GM21526 (cell line): Measurements from ENCODE around the gene P4HA1.

ENCODE experiments used
- ATAC-seq: cut with Tn5 transposase; IDR thresholded peaks from one replicate; pipeline ENCODE4 v1.9.1; 2021; ENCODE audit warnings: moderate library complexity; ENCODE audit not compliant: unreplicated experiment, low FRiP score

Gene P4HA1

DNA sequence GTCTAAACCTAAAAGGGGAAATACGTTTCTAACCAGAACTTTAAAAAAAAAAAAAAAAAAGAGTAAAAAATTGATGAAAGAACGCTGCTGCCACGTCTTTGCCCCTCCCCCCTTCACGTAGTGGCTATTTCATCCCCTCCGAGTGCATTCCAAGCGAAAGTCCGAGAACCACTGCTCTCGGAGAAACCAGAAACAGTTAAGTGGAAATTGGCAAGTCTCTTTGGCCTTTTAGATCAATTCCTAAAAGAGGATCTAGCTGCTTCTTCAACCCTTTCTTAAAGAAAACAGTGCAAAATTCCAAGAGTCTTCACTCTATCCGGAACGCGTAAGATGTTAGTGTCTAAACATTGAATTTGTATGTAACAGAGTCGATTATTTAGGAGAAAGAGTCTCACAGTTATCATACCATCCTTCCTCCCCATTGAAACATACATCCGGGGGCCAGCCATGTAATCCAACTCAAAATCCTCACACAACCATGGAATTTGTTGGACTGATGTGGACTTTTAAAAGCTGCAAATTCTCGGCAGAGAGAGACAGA, 1.1 kb downstream of the P4HA1 start:
- ATAC-seq: no peak

DNA sequence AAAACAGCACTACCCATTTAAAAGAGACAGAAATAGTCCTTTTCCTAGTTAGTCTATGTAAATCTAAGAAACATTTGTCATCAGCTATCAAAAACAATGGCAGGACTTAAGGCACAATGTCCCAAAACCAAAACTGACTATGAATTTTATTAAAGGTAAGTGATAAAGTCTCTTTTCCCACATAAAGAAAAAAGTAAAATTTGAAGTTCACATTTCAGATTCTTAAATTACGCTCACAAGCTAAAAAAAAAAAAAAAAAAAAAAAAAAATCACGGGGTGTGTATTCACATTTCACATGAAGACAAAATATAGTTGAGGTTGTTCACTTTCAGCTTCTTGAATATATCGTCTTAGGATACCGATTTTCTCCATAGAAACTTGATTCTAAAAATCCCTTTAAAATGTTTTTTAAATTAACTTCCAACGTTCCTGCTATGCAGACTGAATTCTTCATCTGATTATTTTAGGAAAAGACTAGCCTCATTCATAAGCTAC, 1.6 kb downstream of the P4HA1 start:
- no peak for ATAC-seq

DNA sequence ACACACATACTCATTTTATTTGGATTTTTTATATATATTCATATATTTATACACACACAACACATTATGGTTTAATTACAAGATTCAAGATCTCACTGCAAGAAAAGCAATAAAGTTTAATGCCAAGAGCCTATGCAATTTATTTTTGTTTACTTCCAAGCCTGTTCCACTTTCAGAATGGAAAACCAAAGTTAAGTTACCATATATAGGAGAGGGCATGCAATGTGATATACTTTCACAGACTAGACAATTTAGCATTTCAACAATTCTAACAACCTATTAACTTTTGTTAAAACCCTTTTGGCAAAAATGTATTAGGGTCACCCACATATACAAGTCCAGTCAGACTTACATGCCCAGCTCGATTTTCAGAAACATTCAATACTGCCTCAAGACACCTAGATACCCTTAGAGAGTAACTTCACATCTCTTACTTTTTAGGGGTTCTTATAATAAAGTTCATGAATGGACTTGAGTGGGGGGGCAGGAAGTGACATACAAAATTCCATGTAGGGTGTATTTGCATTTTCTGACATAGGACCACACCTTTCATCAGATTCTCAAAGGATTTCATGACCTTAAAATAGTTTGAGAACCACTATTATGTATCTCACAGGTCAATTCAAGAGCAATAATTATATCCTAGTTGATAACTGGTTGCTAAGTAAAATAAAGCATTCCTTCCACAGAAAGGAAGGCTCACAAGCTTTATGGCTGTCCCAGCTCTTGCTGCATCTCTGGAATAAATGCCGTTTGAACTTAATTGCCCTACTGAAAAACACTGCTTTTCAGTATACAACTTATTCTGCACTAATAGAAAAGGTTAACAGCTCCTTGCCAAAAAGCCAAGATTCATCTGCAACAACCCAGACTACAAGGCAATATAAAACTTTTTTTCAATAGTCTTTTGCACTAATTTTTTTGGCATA, 2.5 kb downstream of the P4HA1 start:
- ATAC-seq: no peak

DNA sequence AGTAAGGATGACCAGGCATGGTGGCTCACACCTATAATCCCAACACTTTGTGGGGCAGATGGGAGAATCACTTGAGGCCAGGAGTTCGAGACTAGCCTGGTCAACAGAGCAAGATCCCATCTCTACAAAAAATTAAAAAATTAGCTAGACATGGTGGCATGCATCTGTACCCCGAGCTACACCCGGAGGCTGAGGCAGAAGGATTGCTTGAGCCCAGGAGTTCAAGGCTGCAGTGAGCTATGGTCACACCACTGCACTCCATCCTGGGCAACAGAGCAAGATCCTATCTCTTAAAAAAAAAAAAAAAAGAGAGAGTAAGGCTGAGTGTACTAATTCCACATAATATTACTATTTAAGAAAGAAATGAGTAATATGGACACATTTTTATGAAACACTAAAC, 3.8 kb downstream of the P4HA1 start:
- no peak for ATAC-seq

DNA sequence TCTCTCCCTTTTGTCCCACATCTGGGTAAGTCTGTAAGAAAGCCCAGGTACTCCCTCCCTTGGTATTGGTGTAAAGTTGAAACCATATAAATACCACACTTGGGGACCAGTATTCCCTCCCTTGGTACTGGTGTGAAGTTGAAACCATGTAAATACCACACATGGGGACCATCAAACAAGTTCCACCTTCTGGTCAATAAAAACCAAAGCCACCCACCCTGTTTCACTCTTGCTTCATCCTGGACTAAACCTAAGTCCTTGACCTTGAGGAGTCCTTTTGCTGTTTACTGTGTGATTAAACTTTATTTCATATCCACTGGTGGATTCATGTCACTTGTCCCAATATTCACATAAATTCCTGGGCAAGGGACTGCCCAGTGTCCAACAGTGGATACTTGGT, 8.4 kb downstream of the P4HA1 start:
- no peak for ATAC-seq

DNA sequence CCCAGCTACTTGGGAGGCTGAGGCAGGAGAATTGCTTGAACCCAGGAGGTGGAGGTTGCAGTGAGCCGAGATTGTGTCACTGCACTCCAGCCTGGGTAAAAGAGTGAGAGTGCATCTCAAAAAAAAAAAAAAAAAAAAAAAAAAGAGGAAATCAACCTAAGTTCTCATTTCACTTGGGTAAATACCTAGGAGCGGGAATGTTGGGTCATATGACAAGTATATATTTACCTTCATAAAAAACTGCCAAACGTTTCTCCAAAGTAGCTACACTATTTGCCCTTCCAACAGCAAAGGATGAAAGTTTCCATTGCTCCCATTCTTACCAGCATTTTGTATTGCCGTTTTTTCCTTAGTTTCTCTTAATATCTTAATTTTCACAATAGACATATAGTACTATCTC, 9.8 kb downstream of the P4HA1 start:
- no peak for ATAC-seq

DNA sequence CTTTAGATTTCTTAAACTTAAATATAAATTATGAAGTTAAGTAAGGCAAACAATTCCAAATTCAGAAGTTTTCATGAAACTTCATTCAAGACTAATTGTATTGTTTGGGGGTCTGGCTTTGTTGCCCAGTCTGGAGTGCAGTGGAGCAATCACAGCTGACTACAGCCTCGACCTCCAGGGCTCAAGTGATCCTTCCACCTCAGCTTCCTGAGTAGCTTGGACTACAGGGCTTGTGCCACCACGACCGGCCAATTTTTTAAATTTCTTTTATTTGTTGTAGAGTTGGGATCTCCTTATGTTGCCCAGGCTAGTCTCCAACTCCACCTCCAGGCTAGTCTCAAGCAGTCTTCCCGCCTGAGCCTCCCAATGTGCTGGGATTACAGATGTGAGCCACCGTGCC, 12.5 kb downstream of the P4HA1 start:
- no peak for ATAC-seq

DNA sequence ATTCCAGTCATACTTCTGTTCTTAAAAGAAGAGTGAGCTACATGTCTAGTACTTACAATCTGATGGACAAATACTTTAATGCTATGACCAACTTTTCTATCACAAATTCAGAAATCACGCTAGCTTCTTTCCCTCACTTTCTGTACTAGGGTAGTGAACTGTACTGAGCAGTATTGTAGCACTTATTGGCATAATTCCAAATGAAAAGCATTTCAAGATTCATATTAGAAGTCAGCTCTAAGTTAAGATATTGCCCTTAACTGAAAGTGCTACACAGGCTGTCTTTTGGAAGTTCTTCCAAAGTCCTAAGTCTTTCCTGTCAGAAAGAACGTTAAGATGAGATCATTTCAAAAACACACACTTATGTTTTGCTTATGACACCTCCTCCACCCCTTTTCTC, 13.4 kb downstream of the P4HA1 start:
- ATAC-seq: no peak

DNA sequence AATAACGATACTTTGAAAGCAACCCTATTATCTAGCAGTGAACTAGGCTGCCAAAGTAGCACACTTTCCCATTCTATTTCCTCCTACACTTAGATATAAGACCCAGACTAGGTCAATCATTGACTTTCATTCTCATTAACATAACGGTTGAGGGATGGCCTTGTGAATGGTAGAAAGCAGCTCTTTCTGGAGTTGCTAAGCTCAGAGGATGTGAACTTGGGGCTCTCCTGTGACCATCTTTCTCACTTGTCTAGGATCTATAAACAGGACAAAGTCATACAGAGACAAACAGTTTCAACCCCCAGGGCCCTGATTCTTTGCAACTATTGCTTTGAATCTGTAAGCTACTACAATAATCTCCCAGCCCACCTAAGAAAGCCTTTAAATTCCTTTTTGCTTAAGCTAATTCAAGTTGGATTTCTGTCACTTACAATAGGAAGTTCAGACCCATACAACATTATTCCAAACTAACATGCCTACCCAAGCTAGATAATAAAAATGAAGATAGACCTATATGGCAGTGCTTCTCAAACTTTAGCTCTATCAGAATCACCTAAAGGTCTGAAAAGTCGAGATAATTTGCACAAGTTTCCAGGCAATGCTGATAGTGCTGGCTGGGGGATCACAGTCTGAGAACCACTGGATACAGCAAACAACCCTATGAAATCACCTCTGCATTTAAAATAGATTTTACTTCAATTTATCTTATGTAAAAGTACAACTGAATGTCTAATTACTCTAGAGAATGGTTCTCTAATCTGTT, 16.7 kb downstream of the P4HA1 start:
- peak; percentile 81 for ATAC-seq

DNA sequence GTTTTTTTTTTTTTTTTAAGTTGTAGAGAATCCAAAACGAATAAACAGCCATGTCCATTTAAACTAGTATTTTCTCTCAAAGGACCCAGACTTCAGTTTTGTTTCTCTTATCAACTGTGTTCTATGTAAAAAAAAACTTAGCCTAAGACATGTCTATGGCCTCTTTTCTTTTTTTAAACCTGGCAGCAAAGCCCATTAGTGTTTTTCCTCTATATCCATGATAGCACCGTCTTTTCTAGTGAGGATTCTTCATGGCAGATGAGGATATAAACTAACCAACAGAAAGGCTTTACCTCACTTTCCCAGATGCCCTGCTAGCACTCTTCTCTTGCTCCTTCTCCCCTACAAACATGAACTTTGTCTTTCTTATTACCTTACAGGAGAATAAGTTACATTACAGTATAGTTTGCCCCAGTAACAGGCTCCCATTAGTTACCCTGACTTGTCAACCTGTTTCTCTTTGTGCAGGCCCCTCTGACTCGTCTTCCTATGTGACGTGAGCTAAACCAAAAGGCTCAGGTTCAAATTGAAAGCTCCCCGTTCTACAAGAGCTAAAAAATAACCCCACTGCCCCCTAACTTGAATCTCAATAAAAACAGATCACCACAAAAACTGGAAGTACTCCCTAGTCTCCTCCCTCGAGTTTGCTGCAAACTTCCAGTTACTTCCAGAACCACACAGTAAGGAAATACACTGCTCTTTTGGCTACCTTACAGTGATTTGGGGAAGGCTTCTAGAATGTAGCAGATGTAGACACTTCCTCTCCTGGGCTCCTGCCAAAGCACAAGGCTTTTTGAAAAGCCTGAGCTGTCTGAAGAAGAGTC, 20.1 kb downstream of the P4HA1 start:
- no peak for ATAC-seq

DNA sequence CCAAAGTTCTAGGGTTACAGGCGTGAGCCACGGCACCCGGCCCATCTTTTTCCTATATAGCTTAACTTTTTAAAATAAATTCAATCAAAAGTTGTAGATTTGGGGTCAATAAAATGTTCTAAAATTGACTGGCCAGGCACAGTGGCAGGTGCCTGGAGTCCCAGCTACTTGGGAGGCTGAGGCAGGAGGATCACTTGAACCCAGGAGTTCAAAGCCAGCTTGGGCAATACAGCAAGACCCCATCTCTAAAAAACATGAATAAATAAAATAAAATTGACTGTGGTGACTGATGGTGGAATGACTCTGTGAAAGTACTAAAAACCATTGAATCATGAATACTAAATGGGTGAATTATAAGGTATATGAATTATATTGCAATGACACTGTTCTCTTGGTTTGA, 20.8 kb downstream of the P4HA1 start:
- ATAC-seq: no peak

DNA sequence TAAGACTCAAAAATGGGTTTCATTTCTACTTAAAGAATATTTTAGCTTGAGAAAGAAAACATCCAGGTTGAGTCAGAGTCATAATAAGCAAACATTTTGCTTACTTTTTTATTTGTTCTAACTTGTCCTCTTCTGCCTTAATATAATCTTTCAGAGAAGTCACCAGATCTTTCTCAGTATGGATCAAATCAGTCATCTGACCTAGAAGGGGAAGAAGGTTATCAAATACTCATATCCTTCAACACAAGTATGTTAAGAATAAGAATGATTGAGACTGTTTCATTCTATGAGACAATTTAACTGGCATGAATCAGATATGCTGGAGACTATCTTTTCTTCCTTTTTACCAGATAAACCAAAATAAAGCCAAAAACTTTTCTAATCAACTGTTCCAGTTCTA, 23.0 kb downstream of the P4HA1 start:
- ATAC-seq: no peak

DNA sequence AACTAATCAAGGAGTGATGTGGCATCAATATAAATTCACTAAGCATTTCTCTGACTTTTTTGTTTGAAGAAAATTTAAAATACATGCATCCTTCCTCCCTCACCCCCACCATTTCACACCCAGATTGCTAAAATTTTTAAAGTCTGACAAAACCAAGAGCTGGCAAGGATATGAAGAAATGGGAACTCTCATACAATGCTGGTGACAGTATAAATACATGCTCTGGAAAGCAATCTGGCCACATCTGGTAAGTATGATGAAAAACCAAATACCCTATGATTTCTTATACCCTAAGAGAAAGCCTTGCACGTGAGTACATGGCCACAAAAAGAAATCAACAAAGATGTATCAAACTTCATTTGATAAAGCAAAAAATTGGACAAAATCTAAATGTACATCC, 31.2 kb downstream of the P4HA1 start:
- no peak for ATAC-seq

DNA sequence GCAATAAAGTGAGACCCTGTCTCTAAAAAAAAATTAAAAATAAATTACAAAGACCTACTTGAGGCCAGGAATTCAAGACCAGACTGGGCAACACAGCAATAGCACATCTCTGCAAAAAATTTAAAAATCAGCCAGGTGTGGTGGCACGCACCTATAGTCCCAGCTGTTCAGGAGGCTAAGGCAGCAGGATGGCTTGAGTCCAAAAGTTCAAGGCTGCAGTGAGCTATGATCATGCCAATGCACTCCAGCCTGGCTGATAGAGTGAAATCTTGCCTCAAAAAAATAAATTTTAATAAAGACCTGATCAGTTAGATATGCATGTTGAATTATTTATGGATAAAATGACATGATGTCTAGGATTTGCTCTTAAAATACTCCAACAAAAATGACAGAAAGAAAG, 34.9 kb downstream of the P4HA1 start:
- ATAC-seq: no peak

DNA sequence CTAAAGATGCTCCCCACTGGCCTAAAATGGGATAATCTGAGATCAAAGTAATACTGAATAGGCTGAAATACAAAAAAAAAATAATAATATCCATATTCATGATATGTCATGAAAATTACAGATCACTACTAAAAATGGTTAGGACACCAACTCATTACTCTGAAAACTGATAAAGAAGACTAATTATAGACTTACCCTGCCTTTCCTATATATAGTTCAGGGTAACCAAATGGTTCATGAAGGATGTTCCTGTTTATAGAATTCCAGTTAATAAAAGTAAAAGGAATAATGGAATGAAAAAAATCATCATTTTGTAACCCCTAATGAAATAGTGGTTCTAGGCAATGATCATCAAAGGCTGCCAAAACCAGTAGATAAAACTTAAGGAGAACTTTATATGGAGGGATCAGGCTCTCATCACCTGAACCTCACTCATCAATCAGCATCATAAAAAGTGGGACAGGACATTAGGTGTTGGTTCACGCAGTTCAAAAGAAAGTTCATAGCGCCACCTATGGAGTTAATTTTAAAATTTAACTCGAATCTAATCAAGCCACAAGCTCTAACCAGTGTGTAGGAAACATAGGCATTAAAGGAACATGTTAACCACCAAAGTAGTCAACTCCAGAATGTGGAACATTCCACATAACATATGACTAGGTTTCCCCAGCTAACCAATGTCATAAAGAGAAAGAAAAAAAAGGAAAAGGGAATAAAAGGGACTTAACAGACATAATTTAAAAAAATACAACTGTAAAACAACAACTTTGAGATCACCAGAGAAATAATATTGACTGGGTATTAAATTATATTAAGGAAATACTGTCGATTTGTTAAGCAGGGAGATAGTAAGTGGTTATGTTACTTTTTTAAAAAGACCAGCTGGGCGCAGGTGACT, 35.7 kb downstream of the P4HA1 start:
- no peak for ATAC-seq

DNA sequence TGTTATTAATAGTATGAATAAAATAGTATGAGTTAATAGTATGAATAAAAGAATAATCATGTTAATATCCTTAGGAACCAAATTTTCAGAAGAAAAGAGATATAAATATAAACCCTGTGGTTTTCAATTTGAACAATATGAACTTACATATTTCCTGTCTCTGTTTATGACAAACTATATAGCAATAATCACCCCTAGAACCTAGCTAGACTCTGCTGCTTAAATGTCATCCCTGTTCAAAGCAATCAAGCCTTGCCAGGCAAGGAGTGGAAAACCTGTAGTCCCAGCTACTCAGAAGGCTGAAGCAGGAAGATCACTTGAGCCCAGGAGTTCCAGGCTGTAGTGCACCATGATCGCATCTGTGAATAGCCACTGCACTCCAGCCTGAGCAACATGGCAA, 36.5 kb downstream of the P4HA1 start:
- ATAC-seq: no peak

DNA sequence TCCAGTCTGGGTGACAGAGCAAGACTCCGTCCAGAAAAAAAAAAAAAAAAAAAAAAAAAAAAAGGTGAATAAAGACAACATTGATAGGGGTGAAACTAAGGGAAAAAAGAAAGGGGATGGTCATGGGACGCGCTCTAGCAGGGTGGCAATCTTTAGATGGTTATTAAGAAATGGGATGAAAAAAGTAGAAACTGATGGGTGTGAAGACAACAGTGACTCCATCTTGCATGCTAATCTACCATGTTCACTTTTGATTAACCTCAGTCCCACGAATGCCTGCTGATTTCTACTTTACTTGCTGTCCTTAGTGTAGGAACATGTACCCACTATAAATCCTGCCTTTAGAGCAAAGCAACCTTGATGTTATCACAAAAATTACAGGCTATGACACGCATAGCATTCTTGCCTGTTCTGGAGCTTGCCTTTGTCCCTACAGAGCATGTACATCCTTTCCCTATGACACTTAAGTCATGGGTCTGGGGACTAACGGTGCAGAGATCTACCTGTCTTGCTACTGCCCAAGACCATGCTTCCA, 38.5 kb downstream of the P4HA1 start:
- no peak for ATAC-seq

DNA sequence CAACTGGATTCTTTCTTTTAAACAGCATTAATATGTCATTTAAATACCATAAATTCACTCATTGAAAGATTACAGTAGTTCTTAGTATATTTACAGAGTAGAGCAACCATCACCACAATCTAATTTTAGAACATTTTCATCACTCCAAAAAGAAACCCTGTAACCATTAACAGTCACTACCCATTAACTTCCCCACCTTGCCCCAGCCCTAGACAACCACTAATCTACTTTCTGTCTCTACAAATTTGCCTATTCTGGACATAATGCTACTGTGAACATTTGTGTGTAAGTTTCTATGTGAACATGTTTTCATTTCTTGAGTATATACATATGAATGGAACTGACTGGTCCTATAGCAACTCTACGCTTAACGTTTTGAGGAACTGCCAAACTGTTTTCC, 42.4 kb downstream of the P4HA1 start:
- no peak for ATAC-seq

DNA sequence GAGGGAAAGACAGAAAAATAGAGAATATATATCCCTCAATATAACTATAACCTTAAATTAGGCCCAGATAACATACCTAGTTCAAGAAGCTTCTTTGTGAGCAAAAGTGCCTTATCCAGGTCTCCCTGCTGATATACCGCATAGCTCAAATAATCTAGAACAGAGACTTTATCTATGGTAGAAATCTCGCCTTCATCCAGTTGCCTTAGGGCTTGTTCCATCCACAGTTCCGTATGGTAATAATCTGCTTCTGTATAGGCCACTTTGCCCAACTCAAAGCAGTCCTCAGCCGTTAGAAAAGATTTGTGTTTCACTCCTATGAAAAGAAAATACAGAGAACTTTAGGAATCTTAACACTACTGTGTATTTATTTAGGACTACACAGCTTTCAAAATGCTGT, 43.4 kb downstream of the P4HA1 start:
- no peak for ATAC-seq
